Fibroblast of lung (primary cell): ENCODE data around the gene OSBP2.

Source experiments
- EZH2 ChIP-seq: IDR thresholded peaks from 2 replicates; pipeline ENCODE4 v1.5.1; 2012; ENCODE audit warnings: low read length, control low read depth, mild to moderate bottlenecking; ENCODE audit errors: missing control alignments
- TF ChIP-seq, protein P1 (sequence below), 2 donors: IDR thresholded peaks in 1 of 2; conservative IDR thresholded peaks in 1 of 2; 1 replicate in 1 of 2; 2 replicates in 1 of 2; pipeline ENCODE4 v1.5.1; 2011 to 2012; ENCODE audit warnings: low read length in 2 of 2, control low read depth in 1 of 2, inconsistent platforms in 1 of 2, low read depth in 1 of 2, mild to moderate bottlenecking in 1 of 2

DNA sequence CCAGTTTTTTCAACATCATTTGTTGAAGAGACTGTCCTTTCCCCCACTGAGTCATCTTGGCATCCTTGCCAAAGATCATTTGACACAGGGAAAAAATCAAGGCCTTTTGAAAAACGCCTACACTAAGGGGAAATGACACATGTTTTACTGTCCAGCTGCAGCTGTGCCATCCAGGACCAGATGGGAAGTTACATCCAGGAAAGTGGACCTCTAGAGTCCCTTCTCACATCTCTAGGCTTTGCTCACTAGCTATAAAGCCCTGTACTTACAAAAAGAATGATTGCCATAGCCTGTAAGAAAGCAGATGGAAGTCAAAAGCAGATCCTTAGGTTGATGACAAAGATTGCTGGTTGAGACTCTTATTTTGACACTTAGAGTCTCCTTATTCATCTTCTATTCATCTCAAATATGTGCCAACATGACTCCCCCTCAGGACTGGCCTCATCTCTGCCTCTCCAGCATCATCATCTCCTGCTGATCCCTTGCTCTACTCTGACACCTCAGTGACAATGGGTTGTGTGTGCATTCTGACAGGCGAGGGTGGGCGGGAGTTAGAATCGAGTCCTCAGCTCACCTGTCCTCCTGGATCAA lies 22.8 kb downstream of the OSBP2 start:
- TF ChIP-seq, protein P1, sequence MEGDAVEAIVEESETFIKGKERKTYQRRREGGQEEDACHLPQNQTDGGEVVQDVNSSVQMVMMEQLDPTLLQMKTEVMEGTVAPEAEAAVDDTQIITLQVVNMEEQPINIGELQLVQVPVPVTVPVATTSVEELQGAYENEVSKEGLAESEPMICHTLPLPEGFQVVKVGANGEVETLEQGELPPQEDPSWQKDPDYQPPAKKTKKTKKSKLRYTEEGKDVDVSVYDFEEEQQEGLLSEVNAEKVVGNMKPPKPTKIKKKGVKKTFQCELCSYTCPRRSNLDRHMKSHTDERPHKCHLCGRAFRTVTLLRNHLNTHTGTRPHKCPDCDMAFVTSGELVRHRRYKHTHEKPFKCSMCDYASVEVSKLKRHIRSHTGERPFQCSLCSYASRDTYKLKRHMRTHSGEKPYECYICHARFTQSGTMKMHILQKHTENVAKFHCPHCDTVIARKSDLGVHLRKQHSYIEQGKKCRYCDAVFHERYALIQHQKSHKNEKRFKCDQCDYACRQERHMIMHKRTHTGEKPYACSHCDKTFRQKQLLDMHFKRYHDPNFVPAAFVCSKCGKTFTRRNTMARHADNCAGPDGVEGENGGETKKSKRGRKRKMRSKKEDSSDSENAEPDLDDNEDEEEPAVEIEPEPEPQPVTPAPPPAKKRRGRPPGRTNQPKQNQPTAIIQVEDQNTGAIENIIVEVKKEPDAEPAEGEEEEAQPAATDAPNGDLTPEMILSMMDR (conservative IDR thresholded peaks at IDR 0.05 in 1 of 2, IDR thresholded peaks at IDR 0.05 in 1 of 2; ENCODE audit: low read depth in 1 of 2, low read length in 2 of 2): no peak
- TF ChIP-seq EZH2: no peak
